Measurements from ENCODE around the gene ZRANB3. TPM values are rescaled to one million over a fixed set of nuclear protein-coding genes. Genes with fewer than 3 reads are reported as not detected.

The ZRANB3 gene
- total RNA-seq, 1 experiment from 2014 or later = 15.9 TPM

GRCh38 chr2:135219226-135219625 lies 311.8 kb downstream of the ZRANB3 start:
- peaks cover 2% of the 10 kb centered on the region; the same call in 1 of the 2 replicates for H3K9me3 Mint-ChIP-seq
- H3K27me3 Mint-ChIP-seq (ENCODE audit: low read depth) = no peaks in the 10 kb centered on the region
- H3K27ac Mint-ChIP-seq = no peak overlapping the region
- ATAC-seq (no peak), DNase-seq (ENCODE audit: low spot score) (no peak)
- ChIA-PET CTCF (no interaction called here), POLR2A (no interaction called here)
- H3K4me3 Mint-ChIP-seq = no peak overlapping the region
- peaks cover 11% of the 10 kb centered on the region for H3K36me3 Mint-ChIP-seq
- no peaks in the 10 kb centered on the region for H3K4me1 Mint-ChIP-seq
- no peak for TF ChIP-seq NFE2L1 (CRISPR knock-in tag; IDR thresholded peaks at IDR 0.05)
- TF ChIP-seq HMGXB4 (CRISPR knock-in tag; IDR thresholded peaks at IDR 0.05) = no peak
- TF ChIP-seq ARID4B (CRISPR knock-in tag; IDR thresholded peaks at IDR 0.05; ENCODE audit: borderline replicate concordance) = no peak
- no peak for TF ChIP-seq FOXJ3 (CRISPR knock-in tag; IDR thresholded peaks at IDR 0.05; ENCODE audit: borderline replicate concordance)
- no peak for TF ChIP-seq CREB1 (CRISPR knock-in tag; IDR thresholded peaks at IDR 0.05)
- TF ChIP-seq ZBTB43 (CRISPR knock-in tag; IDR thresholded peaks at IDR 0.05) = no peak
- no peak for TF ChIP-seq ZNF425 (CRISPR knock-in tag; conservative IDR thresholded peaks at IDR 0.05)
- TF ChIP-seq SMAD3 (CRISPR knock-in tag; IDR thresholded peaks at IDR 0.05; ENCODE audit: borderline replicate concordance) = no peak
- TF ChIP-seq NR3C1 (CRISPR knock-in tag; conservative IDR thresholded peaks at IDR 0.05; ENCODE audit: low read depth) = no peak
- TF ChIP-seq GABPB1 (CRISPR knock-in tag; IDR thresholded peaks at IDR 0.05) = no peak
- TF ChIP-seq ZNF512 (CRISPR knock-in tag; IDR thresholded peaks at IDR 0.05; ENCODE audit: borderline replicate concordance) = no peak
- TF ChIP-seq ZNF232 (CRISPR knock-in tag; IDR thresholded peaks at IDR 0.05) = no peak
- TF ChIP-seq SP1 (CRISPR knock-in tag; conservative IDR thresholded peaks at IDR 0.05) = no peak
- TF ChIP-seq JAZF1 (CRISPR knock-in tag; IDR thresholded peaks at IDR 0.05) = no peak

- no peak overlapping the region for H3K4me3 Mint-ChIP-seq
- ChIA-PET CTCF (no interaction called here), POLR2A (no interaction called here)
- DNase-seq (ENCODE audit: low spot score) (no peak), ATAC-seq (no peak)
- H3K4me1 Mint-ChIP-seq = peaks cover 1% of the 10 kb centered on the region
- H3K9me3 Mint-ChIP-seq = peaks cover 3% of the 10 kb centered on the region; the same call in 1 of the 2 replicates
- peaks cover 11% of the 10 kb centered on the region for H3K36me3 Mint-ChIP-seq
- 0 out of 2 replicates have a peak overlapping the region, but pooled peaks have one; percentile 13 for H3K27ac Mint-ChIP-seq
- H3K27me3 Mint-ChIP-seq (ENCODE audit: low read depth) = no peaks in the 10 kb centered on the region
- no peak for TF ChIP-seq FOXJ3 (CRISPR knock-in tag; IDR thresholded peaks at IDR 0.05; ENCODE audit: borderline replicate concordance)
- TF ChIP-seq TP53 (CRISPR knock-in tag; IDR thresholded peaks at IDR 0.05) = no peak
- TF ChIP-seq SOX15 (CRISPR knock-in tag; IDR thresholded peaks at IDR 0.05) = no peak
- TF ChIP-seq JAZF1 (CRISPR knock-in tag; IDR thresholded peaks at IDR 0.05) = no peak
- TF ChIP-seq E2F4 (CRISPR knock-in tag; IDR thresholded peaks at IDR 0.05; ENCODE audit: borderline replicate concordance, low read depth) = no peak
- TF ChIP-seq ETV6 (CRISPR knock-in tag; IDR thresholded peaks at IDR 0.05) = no peak
- no peak for TF ChIP-seq MYBL2 (CRISPR knock-in tag; IDR thresholded peaks at IDR 0.05)
- TF ChIP-seq ZNF512 (CRISPR knock-in tag; IDR thresholded peaks at IDR 0.05; ENCODE audit: borderline replicate concordance) = no peak
- no peak for TF ChIP-seq HMGXB4 (CRISPR knock-in tag; IDR thresholded peaks at IDR 0.05)
These were observed 312.6 kb downstream of the ZRANB3 start for GRCh38 chr2:135218426-135218825.
